ENCODE data around the gene WBP2. TPM values are rescaled to one million over a fixed set of nuclear protein-coding genes. Genes with fewer than 3 reads are reported as not detected.

The WBP2 gene
- total RNA-seq, 1 donor from 2014 or later, result 17.9 TPM

DNA sequence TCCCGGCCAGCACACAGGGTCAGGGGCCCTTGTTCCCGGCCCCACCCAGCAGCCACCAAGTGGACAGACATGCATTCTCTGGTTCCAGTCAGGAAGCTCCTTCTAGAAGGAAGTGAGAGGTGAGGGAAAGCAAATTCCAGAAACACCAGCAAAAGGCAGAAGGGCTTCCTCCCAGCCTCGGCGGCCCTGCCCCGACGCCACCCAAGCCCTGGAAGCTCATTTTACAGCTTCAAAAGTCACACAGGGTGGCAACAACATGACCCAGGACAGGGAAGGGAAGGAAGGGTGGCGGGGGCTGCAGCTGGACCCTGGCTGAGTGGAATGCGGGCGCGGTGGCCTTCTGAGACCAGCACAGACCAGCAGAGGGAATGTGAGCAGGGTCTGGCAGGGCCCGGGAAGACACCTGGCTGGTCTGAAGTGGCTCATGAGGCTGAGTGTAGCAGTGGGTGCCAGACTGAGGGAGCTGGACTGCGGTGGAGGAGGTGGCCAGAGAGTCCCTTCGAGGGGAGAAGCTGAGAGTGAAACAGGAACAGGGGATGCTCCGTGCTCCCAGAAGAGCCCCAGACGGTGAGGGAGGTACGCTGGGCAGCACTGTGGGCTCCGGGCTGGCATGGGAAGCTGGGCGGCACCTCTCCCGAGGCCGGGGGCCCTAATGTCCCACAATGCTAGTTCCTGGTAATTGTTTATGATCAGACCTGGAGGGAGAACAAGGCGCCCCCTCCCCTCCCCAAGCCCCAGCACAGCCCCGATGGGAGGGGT lies 9.0 kb downstream of the WBP2 start:
- no peak overlapping the region for H3K4me3 ChIP-seq (ENCODE audit: low read depth, low read length)
- TF ChIP-seq, protein P1, sequence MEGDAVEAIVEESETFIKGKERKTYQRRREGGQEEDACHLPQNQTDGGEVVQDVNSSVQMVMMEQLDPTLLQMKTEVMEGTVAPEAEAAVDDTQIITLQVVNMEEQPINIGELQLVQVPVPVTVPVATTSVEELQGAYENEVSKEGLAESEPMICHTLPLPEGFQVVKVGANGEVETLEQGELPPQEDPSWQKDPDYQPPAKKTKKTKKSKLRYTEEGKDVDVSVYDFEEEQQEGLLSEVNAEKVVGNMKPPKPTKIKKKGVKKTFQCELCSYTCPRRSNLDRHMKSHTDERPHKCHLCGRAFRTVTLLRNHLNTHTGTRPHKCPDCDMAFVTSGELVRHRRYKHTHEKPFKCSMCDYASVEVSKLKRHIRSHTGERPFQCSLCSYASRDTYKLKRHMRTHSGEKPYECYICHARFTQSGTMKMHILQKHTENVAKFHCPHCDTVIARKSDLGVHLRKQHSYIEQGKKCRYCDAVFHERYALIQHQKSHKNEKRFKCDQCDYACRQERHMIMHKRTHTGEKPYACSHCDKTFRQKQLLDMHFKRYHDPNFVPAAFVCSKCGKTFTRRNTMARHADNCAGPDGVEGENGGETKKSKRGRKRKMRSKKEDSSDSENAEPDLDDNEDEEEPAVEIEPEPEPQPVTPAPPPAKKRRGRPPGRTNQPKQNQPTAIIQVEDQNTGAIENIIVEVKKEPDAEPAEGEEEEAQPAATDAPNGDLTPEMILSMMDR (IDR thresholded peaks at IDR 0.05; ENCODE audit: insufficient read depth, low read length, severe bottlenecking), result no peak
- FAIRE-seq (no peak), DNase-seq (ENCODE audit: low read depth) (no peak)
- H3K27me3 ChIP-seq (ENCODE audit: control insufficient read depth, insufficient read depth, low read length), result no peaks in the 10 kb centered on the region
- peaks cover 30% of the 10 kb centered on the region for H3K36me3 ChIP-seq (ENCODE audit: control insufficient read depth, insufficient read depth, low read length)

DNA sequence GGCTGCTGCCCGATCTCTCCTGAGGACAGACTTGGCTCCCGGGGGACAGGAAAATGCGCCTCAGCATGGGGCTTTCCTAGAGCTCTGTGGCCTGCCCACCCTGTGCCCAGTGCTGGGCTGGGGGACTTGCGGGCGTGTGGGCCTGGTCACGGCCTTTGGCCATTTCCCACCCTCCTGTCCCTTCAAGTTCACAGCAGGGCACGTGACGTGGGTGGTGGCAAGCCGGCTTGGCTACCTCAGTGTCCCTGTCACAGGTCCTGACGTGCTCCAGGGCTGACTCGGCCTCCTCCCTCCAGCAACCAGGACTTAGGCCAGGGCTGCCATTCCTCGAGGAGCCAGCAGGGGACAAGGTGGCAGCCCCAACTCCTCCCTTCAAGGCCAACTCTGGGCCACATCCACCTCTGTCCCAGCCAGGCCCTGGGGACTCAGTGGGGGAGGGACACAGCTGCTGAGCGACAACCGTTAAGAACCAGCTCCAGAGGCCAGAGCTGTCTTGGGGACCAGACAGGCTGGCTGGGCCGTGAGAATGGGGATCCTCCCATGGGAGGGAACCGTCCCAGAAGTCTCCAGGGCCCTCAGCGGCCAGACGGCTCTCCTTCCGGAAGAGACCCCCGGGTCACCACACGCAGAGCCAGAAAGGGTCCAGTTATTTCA lies 9.9 kb downstream of the WBP2 start:
- Histone ChIP-seq H3K27me3 (ENCODE audit: control insufficient read depth, insufficient read depth, low read length) (no peaks in the 10 kb centered on the region), H3K36me3 (ENCODE audit: control insufficient read depth, insufficient read depth, low read length) (peaks cover 30% of the 10 kb centered on the region), H3K4me3 (ENCODE audit: low read depth, low read length) (peak overlapping the region; percentile 39)
- TF ChIP-seq, protein P1 (IDR thresholded peaks at IDR 0.05; ENCODE audit: insufficient read depth, low read length, severe bottlenecking), result peak; percentile 87
- FAIRE-seq, result no peak
- peak; percentile 64 for DNase-seq (ENCODE audit: low read depth)

GRCh38 chr17:75844530-75845057 lies 10.5 kb downstream of the WBP2 start:
- TF ChIP-seq, protein P1 (IDR thresholded peaks at IDR 0.05; ENCODE audit: insufficient read depth, low read length, severe bottlenecking), result no peak
- H3K4me3 ChIP-seq (ENCODE audit: low read depth, low read length), result peak overlapping the region; percentile 39
- no peaks in the 10 kb centered on the region for H3K27me3 ChIP-seq (ENCODE audit: control insufficient read depth, insufficient read depth, low read length)
- DNase-seq (ENCODE audit: low read depth) (peak; percentile 51), FAIRE-seq (no peak)
- peaks cover 31% of the 10 kb centered on the region for H3K36me3 ChIP-seq (ENCODE audit: control insufficient read depth, insufficient read depth, low read length)

- DNase-seq (ENCODE audit: low read depth), result no peak
- Histone ChIP-seq H3K27me3 (ENCODE audit: control insufficient read depth, insufficient read depth, low read length) (no peaks in the 10 kb centered on the region), H3K4me3 (ENCODE audit: low read depth, low read length) (peak within 1 kb of the TSS; percentile 39), H3K36me3 (ENCODE audit: control insufficient read depth, insufficient read depth, low read length) (peaks cover 25% of the 10 kb centered on the region)
- TF ChIP-seq, protein P1 (IDR thresholded peaks at IDR 0.05; ENCODE audit: insufficient read depth, low read length, severe bottlenecking), result no peak
- no peak for FAIRE-seq
Observed at GRCh38 chr17:75843577-75844529, 11.3 kb downstream of the WBP2 start, which contains the start of gene UNC13D. TSS of gene UNC13D (minus strand) at chr17:75844404. CDS start at chr17:75844337, 67 bp downstream.

- DNase-seq (ENCODE audit: low read depth) (no peak), FAIRE-seq (no peak)
- H3K4me3 ChIP-seq (ENCODE audit: low read depth, low read length), result peak overlapping the region; percentile 39
Observed at GRCh38 chr17:75842963-75843576, 12.1 kb downstream of the WBP2 start.

More at GRCh38 chr17:75842963-75843576, 12.1 kb downstream of the WBP2 start:
- Histone ChIP-seq H3K27me3 (ENCODE audit: control insufficient read depth, insufficient read depth, low read length) (no peaks in the 10 kb centered on the region), H3K36me3 (ENCODE audit: control insufficient read depth, insufficient read depth, low read length) (peaks cover 22% of the 10 kb centered on the region)
- TF ChIP-seq, protein P1 (IDR thresholded peaks at IDR 0.05; ENCODE audit: insufficient read depth, low read length, severe bottlenecking), result no peak

Measured in bronchial epithelial cell (primary cell).